ENCODE data around the gene LOXL1.

Gene LOXL1

DNA sequence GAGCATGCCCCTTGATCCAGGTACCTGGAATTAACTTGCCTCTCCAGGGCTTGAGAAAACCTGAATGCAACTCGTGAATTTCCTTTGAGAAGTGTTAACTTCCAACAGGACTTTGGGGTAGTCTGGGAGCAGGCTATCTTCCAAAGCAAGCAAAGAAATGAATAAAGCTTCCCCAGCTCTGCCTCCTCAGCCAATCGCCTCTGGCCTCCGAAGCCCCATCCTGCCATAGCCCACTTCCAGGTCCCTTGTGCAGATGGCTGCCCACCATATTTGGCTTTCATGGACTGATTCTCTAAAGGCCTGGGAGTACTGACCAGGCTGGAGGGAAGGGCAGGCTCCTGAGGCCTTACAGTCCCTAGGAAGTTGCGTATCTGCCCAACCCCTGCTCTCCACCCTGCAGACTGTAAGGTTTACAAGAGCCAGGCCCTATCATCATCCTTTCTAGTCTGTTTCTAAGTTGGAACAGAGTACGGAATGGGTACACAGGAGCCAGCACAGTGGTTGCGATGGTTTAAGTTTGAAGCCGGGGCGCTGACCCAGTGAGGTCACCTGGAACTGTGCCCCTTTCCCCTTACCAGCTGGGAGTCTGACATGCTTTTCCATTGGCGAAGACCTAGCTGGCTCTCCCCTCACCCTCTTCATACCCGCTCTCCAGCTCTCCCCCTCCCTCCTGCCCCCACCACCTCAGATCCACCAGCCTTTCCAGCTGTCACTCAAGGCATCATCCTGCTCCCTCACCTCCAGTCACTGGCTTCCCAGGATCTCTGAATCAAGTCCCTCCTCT lies 67.1 kb downstream of the LOXL1 start:
- DNase-seq (ENCODE audit: low read depth in 2 of 2), result no peak

- DNase-seq (ENCODE audit: low read depth in 2 of 2), result peak; percentile 77 to 80
These were observed 68.2 kb downstream of the LOXL1 start, which contains the start of gene PML for GRCh38 chr15:73994413-73994883. Gene PML (plus strand): TSS chr15:73994716. CDS start chr15:73994813, 97 bp downstream.

DNA sequence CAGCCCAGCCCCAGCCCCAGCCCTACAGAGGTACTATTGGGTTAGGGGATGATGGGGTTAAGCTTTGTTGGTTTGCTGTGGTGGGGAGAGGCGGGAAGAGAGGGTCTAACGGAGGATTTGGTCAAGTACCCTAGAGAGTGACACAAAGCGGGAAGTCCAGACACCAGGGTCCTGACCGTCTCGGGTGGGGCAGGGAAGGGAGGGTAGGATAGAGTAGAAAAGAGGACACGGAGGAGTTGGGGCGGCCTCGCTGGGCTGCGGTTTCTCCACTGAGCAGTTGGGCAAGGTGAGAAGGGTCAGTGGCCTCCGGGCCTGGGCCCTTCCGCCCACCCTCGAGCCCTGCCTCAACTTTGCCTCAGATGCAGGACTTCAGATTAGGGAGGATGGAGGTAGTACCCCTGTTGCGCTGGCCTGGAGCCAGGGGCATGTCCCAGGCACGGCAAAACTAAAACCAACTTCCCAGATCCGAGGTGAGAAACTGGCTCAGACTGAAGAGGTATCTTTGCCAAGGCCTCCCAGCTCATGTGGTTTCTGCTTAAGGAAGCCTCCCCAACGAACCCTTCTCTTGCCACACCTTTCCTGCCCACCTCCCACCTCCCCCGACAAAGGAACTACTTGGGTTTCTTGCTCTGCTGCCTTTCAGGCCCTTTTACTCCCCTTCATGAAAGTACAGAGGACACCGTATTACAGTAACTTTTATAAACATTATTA lies 68.8 kb downstream of the LOXL1 start:
- DNase-seq (ENCODE audit: low read depth in 2 of 2), result no peak

GRCh38 chr15:73996267-73996666 lies 70.0 kb downstream of the LOXL1 start:
- DNase-seq (ENCODE audit: low read depth in 2 of 2), result no peak

- DNase-seq (ENCODE audit: low read depth in 2 of 2), result no peak
These were observed 70.7 kb downstream of the LOXL1 start for GRCh38 chr15:73996939-73997338.

- DNase-seq (ENCODE audit: low read depth in 2 of 2), result no peak
These were observed 71.7 kb downstream of the LOXL1 start for GRCh38 chr15:73997986-73998385.

All from fibroblast of skin of left biceps (primary cell).